Aorta (tissue), 4 donors: ENCODE results near the gene NTMT2. TPM values are rescaled to one million over a fixed set of nuclear protein-coding genes. Genes with fewer than 3 reads are reported as not detected.

Experiments used
- microRNA-seq, 2 donors: library from miRNA; unstranded; fragments of <30 nt; microRNA quantifications; one replicate each; pipeline ENCODE4 v1.2.0, GENCODE V29; 2020
- polyA plus RNA-seq, 2 donors: library from polyadenylated mRNA; stranded (reverse); fragments of 200-250 nt; gene quantifications; one replicate each; pipeline ENCODE4 v1.2.3, GENCODE V29; 2013
- total RNA-seq, 2 donors: library from RNA; stranded (reverse); fragmentation: NEBNext Ultra II Directional; extraction: Animal tissue kit (Norgen Biotek cat#: 25700); gene quantifications; one replicate each; pipeline ENCODE4 v1.2.1, GENCODE V29; 2021
- donor health status: healthy with polysubstance abuse.
- donor health status: Bipolar disorder and iron deficiency.
- donor health status: DM: no; HTN: no; CAD: no.
- donor health status: DM: yes; HTN: yes; CAD: no.

NTMT2 gene
- total and polyA plus RNA-seq, 4 donors, result not detected

Small RNAs within 50 kb of the gene (microRNA-seq; reads per million reads assigned to microRNA genes)
- gene MIR3119-1 (0 reads per million in 2 donors), gene MIR3119-2 (0 reads per million in 2 donors)

Other genes with a start within 250 kb of the NTMT2 start
- gene KIFAP3, start 71.3 kb upstream of the NTMT2 start, total RNA-seq, result 10 to 100 TPM; 36.0 to 38.7 TPM
- 10 to 100 TPM in 1 of 2 donors, 1 to 10 TPM in 1; 7.6 to 14.7 TPM for gene KIFAP3, start 71.3 kb upstream of the NTMT2 start, polyA plus RNA-seq